HG03039 (cell line): ENCODE measurements around the gene ZNF606.
"Not testable (repeated sequence)": the region's sequence is repeated elsewhere in the genome, so short reads cannot be mapped to it uniquely, and the experiment has no call there.

ENCODE experiments used
- ATAC-seq: cut with Tn5 transposase; IDR thresholded peaks from one replicate; pipeline ENCODE4 v1.9.1; 2021; ENCODE audit warnings: mild to moderate bottlenecking, moderate library complexity; ENCODE audit not compliant: unreplicated experiment

ZNF606 gene

GRCh38 chr19:58010507-58010906 is 7.9 kb upstream of the ZNF606 start:
- ATAC-seq: no peak

- ATAC-seq: peak; percentile 49
These were observed 7.2 kb upstream of the ZNF606 start for GRCh38 chr19:58009666-58010301.

- ATAC-seq: no peak
These were observed 6.7 kb upstream of the ZNF606 start for GRCh38 chr19:58009301-58009665.

GRCh38 chr19:58008877-58009276 is 6.3 kb upstream of the ZNF606 start:
- ATAC-seq: not testable (repeated sequence)

GRCh38 chr19:58007285-58007684 is 4.7 kb upstream of the ZNF606 start:
- no peak for ATAC-seq

GRCh38 chr19:58003174-58003828 is 681 bp upstream of the ZNF606 start:
- ATAC-seq: peak; percentile 7

GRCh38 chr19:58001895-58002369 is 688 bp downstream of the ZNF606 start:
- ATAC-seq: no peak

- ATAC-seq: no peak
These were observed 1.9 kb downstream of the ZNF606 start for GRCh38 chr19:58000677-58001076.

GRCh38 chr19:57992841-57993240 is 9.8 kb downstream of the ZNF606 start:
- no peak for ATAC-seq

- ATAC-seq: no peak
These were observed 23.9 kb downstream of the ZNF606 start for GRCh38 chr19:57978586-57979289.

GRCh38 chr19:57974434-57974833 is 28.2 kb downstream of the ZNF606 start, which contains the start of gene C19orf18:
TSS of gene C19orf18 (minus strand) at chr19:57974534. CDS start at chr19:57974432, 102 bp downstream.
- no peak for ATAC-seq

GRCh38 chr19:57964761-57965160 is 37.9 kb downstream of the ZNF606 start:
- ATAC-seq: no peak

- ATAC-seq: no peak
These were observed 40.8 kb downstream of the ZNF606 start for GRCh38 chr19:57961785-57962184.

- no peak for ATAC-seq
These were observed 47.6 kb downstream of the ZNF606 start for GRCh38 chr19:57954996-57955395.

GRCh38 chr19:57949702-57950101 is 52.9 kb downstream of the ZNF606 start:
- no peak for ATAC-seq

GRCh38 chr19:57949296-57949695 is 53.3 kb downstream of the ZNF606 start:
- ATAC-seq: no peak

- peak; percentile 79 for ATAC-seq
These were observed 55.0 kb downstream of the ZNF606 start, which contains the start of gene ZNF256 for GRCh38 chr19:57947419-57948134. TSS of gene ZNF256 (minus strand) at chr19:57947706. CDS start at chr19:57947474, 232 bp downstream.

- ATAC-seq: peak; percentile 9
These were observed 55.6 kb downstream of the ZNF606 start for GRCh38 chr19:57947088-57947418.

- no peak for ATAC-seq
These were observed 56.3 kb downstream of the ZNF606 start for GRCh38 chr19:57946316-57946715.

GRCh38 chr19:57941593-57941992 is 61.0 kb downstream of the ZNF606 start:
- no peak for ATAC-seq

GRCh38 chr19:57935731-57936130 is 66.9 kb downstream of the ZNF606 start:
- no peak for ATAC-seq
